Activated CD8-positive, alpha-beta T cell treated with anti-CD3 and anti-CD28 coated beads for 36 hours (primary cell): ENCODE results near the gene GRIA1. TPM values are rescaled to one million over a fixed set of nuclear protein-coding genes. Genes with fewer than 3 reads are reported as not detected.

Experiments used
- ATAC-seq: fragments of 200-7000 bp; cut with Tn5 transposase; one replicate; pipeline ENCODE4 v1.10.0; 2021; ENCODE audit warnings: mild to moderate bottlenecking, moderate library complexity
- CTCF ChIA-PET: fragments of 350-600 bp; sonication (Branson Sonifier 250); formaldehyde crosslinking; loops from one replicate; lab custom pipeline; 2021; ENCODE audit warnings: antibody characterized with exemption; lab: Charles Lee
- POLR2A ChIA-PET: fragments of 350-600 bp; sonication (Branson Sonifier 250); formaldehyde crosslinking; loops from one replicate; lab custom pipeline; 2021; ENCODE audit warnings: antibody characterized with exemption; lab: Charles Lee
- DNase-seq: peaks from one replicate; pipeline ENCODE4 v3.0.0-alpha.2; 2020
- H3K27ac Mint-ChIP-seq: one replicate; pipeline ENCODE4 v1.8.0; 2021; ENCODE audit warnings: mild to moderate bottlenecking, mixed read lengths
- H3K27me3 Mint-ChIP-seq: one replicate; pipeline ENCODE4 v1.8.0; 2021; ENCODE audit warnings: mixed read lengths
- H3K36me3 Mint-ChIP-seq: one replicate; pipeline ENCODE4 v1.8.0; 2021; ENCODE audit warnings: low read depth, mixed read lengths
- H3K4me1 Mint-ChIP-seq: one replicate; pipeline ENCODE4 v1.8.0; 2021; ENCODE audit warnings: low read depth, mixed read lengths
- H3K4me3 Mint-ChIP-seq: one replicate; pipeline ENCODE4 v1.8.0; 2021; ENCODE audit warnings: mild to moderate bottlenecking, moderate library complexity, mixed read lengths
- H3K9me3 Mint-ChIP-seq: one replicate; pipeline ENCODE4 v1.8.0; 2021; ENCODE audit warnings: mixed read lengths
- CTCF ChIP-seq: fragments of 200-600 bp; IDR thresholded peaks from one replicate; pipeline ENCODE4 v1.8.0; 2022; ENCODE audit warnings: antibody characterized with exemption, mild to moderate bottlenecking
- intact Hi-C: fragments of 100-400 bp; cut with micrococcal nuclease; formaldehyde crosslinking; loops from one replicate; pipeline ENCODE4 v1.10.0; 2022
- total RNA-seq, 2 experiments: library from RNA; stranded (reverse); gene quantifications; one replicate each; pipeline ENCODE4 v1.2.3, GENCODE V29; 2021

Gene GRIA1
- total RNA-seq, 2 experiments from 2014 or later, result not detected

DNA sequence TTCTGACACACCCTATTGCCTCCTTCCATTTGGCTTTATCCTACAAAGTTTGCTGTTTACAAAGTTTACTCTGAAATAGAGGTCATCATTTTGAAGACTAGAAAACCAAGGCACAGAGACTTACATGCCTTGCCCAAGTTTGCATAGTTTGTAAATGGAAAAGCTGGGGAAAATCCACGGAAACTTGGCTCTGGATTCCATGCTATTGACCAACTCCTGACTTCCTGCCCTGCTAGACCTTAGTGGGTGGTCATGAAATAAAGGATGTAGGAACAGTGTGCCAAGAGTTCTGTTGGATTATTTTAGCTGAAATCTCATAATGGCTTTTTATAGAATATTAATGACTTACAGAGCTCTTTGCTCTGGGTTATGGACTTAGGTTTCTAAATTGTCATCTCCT, 69.5 kb downstream of the GRIA1 start:
- POLR2A ChIA-PET, result no interaction called here

GRCh38 chr5:153562189-153562588, 71.7 kb downstream of the GRIA1 start:
- ChIA-PET POLR2A (no interaction called here), CTCF (no interaction called here)
- H3K9me3 Mint-ChIP-seq, result peaks cover 1% of the 10 kb centered on the region
- TF ChIP-seq CTCF, result no peak
- H3K4me1 Mint-ChIP-seq, result no peaks in the 10 kb centered on the region
- no peak overlapping the region for H3K4me3 Mint-ChIP-seq
- H3K27ac Mint-ChIP-seq, result no peak overlapping the region
- intact Hi-C loops, result no loop called here
- H3K36me3 Mint-ChIP-seq, result no peaks in the 10 kb centered on the region
- no peak for DNase-seq
- no peak for ATAC-seq
- H3K27me3 Mint-ChIP-seq, result peaks cover 3% of the 10 kb centered on the region

More for the DNA sequence above, 69.5 kb downstream of the GRIA1 start:
- Mint-ChIP-seq H3K9me3 (no peaks in the 10 kb centered on the region), H3K27me3 (peaks cover 3% of the 10 kb centered on the region), H3K4me1 (peaks cover 5% of the 10 kb centered on the region), H3K27ac (no peak overlapping the region), H3K4me3 (no peak overlapping the region), H3K36me3 (no peaks in the 10 kb centered on the region)
- TF ChIP-seq CTCF, result no peak
- intact Hi-C loops, result no loop called here
- CTCF ChIA-PET, result no interaction called here
- no peak for DNase-seq
- ATAC-seq, result no peak

DNA sequence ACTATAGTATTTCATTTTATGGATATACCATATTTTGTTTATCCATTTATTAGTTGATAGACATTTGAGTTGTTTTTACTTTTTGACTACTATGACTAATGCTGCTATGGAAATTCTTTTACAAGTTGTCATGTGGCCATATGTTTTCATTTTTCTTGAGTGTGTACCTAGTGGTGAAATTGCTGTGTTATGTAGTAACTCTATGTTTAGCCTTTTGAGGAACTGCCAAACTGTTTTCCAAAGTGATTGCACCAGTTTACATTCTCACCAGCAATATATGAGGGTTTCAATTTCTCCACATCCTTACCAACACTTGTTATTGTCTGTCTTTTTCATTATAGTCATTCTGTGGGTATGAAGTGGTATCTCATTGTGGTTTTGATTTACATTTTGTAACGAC, 75.4 kb downstream of the GRIA1 start:
- Mint-ChIP-seq H3K4me1 (no peaks in the 10 kb centered on the region), H3K36me3 (no peaks in the 10 kb centered on the region), H3K27ac (no peak overlapping the region), H3K27me3 (peaks cover 3% of the 10 kb centered on the region), H3K4me3 (no peak overlapping the region), H3K9me3 (peaks cover 1% of the 10 kb centered on the region)
- intact Hi-C loops, result no loop called here
- no peak for TF ChIP-seq CTCF
- ChIA-PET POLR2A (no interaction called here), CTCF (interaction anchor here (0.6 kb wide), 1 partner anchor 399 kb away, joined by 3 read pairs; no protein-coding TSS in a partner anchor)
- DNase-seq (no peak), ATAC-seq (no peak)

DNA sequence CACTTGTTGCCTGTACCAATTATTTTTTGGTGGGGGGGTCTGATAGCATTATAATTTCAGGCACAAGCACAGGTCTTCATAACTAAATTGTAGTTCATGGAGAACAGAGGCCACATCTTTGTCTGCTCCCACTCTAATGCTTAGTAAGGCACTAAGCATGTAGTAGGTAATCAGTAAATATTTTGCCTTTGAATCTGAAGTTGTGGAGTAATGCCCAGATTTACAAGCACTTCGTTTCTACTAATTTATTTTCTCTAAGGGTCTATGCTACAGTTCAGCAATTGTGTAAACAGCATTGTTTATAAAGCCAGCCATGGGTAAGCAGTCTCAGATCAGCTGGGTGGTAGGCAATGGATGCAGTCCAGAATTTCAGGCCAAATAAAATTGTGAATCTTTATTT, 78.6 kb downstream of the GRIA1 start:
- Mint-ChIP-seq H3K9me3 (peaks cover 1% of the 10 kb centered on the region), H3K36me3 (no peaks in the 10 kb centered on the region), H3K4me1 (no peaks in the 10 kb centered on the region), H3K4me3 (no peak overlapping the region), H3K27me3 (no peaks in the 10 kb centered on the region), H3K27ac (no peak overlapping the region)
- intact Hi-C loops, result no loop called here
- ATAC-seq (no peak), DNase-seq (no peak)
- POLR2A ChIA-PET, result no interaction called here
- CTCF ChIA-PET, result no interaction called here
- no peak for TF ChIP-seq CTCF

DNA sequence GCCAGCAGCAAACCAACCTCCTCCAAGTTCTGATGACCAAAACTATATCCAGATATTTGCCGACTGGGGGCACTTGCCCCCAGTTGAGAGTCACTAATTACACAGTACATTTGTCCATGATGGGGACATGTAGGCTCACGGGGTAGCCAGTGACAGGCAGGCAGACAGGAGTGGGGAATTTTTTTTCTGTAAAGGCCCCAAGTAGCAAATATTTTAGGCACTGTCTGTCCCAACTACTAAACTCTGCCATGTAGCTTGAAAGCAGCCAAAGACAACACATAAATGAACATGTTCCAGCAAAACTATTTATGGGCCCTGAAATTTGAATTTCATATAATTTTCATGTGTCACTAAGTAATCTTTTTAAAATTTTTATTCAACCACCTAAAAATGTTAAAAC, 80.7 kb downstream of the GRIA1 start:
- DNase-seq (no peak), ATAC-seq (no peak)
- H3K27me3 Mint-ChIP-seq, result no peaks in the 10 kb centered on the region
- ChIA-PET POLR2A (no interaction called here), CTCF (no interaction called here)
- no peaks in the 10 kb centered on the region for H3K4me1 Mint-ChIP-seq
- TF ChIP-seq CTCF, result no peak
- no peak overlapping the region for H3K27ac Mint-ChIP-seq
- H3K9me3 Mint-ChIP-seq, result peaks cover 1% of the 10 kb centered on the region
- intact Hi-C loops, result no loop called here
- no peaks in the 10 kb centered on the region for H3K36me3 Mint-ChIP-seq
- no peak overlapping the region for H3K4me3 Mint-ChIP-seq
